Keratinocyte (primary cell): ENCODE results near the gene RGL3. TPM values are rescaled to one million over a fixed set of nuclear protein-coding genes. Genes with fewer than 3 reads are reported as not detected.

Source experiments
- DNase-seq: peaks from one replicate; pipeline ENCODE4 v3.0.0-alpha.2; 2011; ENCODE audit warnings: low read depth, missing footprints, low spot score
- FAIRE-seq: peaks from 2 replicates; lab custom pipeline; 2011; peaks lifted over from hg19 to GRCh38; lab: Jason Lieb, UNC
- H2AFZ ChIP-seq: 2 replicates; pipeline ENCODE4 v1.6.0; 2012; ENCODE audit warnings: low read length, control low read depth, inconsistent platforms; ENCODE audit not compliant: control insufficient read depth
- H3K27ac ChIP-seq: 2 replicates; pipeline ENCODE4 v1.5.1; 2011; ENCODE audit warnings: low read length; ENCODE audit not compliant: control insufficient read depth, insufficient read depth
- H3K27me3 ChIP-seq: 3 replicates; pipeline ENCODE4 v1.6.0; 2011; ENCODE audit warnings: low read length; ENCODE audit not compliant: control insufficient read depth, insufficient read depth; ENCODE audit errors: extremely low read depth
- H3K36me3 ChIP-seq, 2 experiments: 2 replicates in 1 of 2; 3 replicates in 1 of 2; pipeline ENCODE4 v1.5.1; 2011; ENCODE audit warnings: low read length in 2 of 2, mild to moderate bottlenecking in 1 of 2; ENCODE audit not compliant: control insufficient read depth in 2 of 2, insufficient read depth in 2 of 2; ENCODE audit errors: extremely low read depth in 1 of 2
- H3K4me1 ChIP-seq: 3 replicates; pipeline ENCODE4 v1.5.1; 2011; ENCODE audit warnings: low read length; ENCODE audit not compliant: control insufficient read depth, insufficient read depth; ENCODE audit errors: extremely low read depth
- H3K4me2 ChIP-seq: 3 replicates; pipeline ENCODE4 v1.6.0; 2011; ENCODE audit warnings: low read depth, low read length; ENCODE audit not compliant: control insufficient read depth, insufficient read depth; ENCODE audit errors: extremely low read depth
- H3K4me3 ChIP-seq, 3 experiments: fragments of 200-600 bp in 1 of 3; sonication (generic) in 1 of 3; 2 replicates in 2 of 3; 3 replicates in 1 of 3; pipeline ENCODE4 v1.5.1; 2011 to 2016; ENCODE audit warnings: low read length in 3 of 3, mild to moderate bottlenecking in 3 of 3, control low read depth in 2 of 3, inconsistent platforms in 1 of 3, low read depth in 1 of 3, mixed read lengths in 1 of 3, mixed run types in 1 of 3, moderate library complexity in 1 of 3; ENCODE audit not compliant: control insufficient read depth in 2 of 3, insufficient read depth in 2 of 3; ENCODE audit errors: extremely low read depth in 1 of 3
- H3K79me2 ChIP-seq: 2 replicates; pipeline ENCODE4 v1.6.0; 2012; ENCODE audit warnings: low read length; ENCODE audit not compliant: control insufficient read depth, insufficient read depth
- H3K9ac ChIP-seq: 3 replicates; pipeline ENCODE4 v1.6.0; 2011; ENCODE audit warnings: low read length; ENCODE audit not compliant: control insufficient read depth, insufficient read depth; ENCODE audit errors: extremely low read depth
- H3K9me1 ChIP-seq: 3 replicates; pipeline ENCODE4 v1.6.0; 2011; ENCODE audit warnings: low read length; ENCODE audit not compliant: control insufficient read depth, insufficient read depth; ENCODE audit errors: extremely low read depth
- H3K9me3 ChIP-seq: 2 replicates; pipeline ENCODE4 v1.5.1; 2012; ENCODE audit warnings: low read depth, low read length; ENCODE audit not compliant: control insufficient read depth
- H4K20me1 ChIP-seq: 3 replicates; pipeline ENCODE4 v1.6.0; 2011; ENCODE audit warnings: low read length; ENCODE audit not compliant: control insufficient read depth, insufficient read depth; ENCODE audit errors: extremely low read depth
- EZH2 ChIP-seq: IDR thresholded peaks from one replicate; pipeline ENCODE4 v1.6.1; 2012; ENCODE audit warnings: inconsistent platforms, mild to moderate bottlenecking, low read length, moderate library complexity
- dilution Hi-C: fragments of 300-500 bp; cut with MboI; formaldehyde crosslinking; loops from one replicate; pipeline ENCODE4 v1.7.0; 2020; ENCODE audit warnings: low sequenced_read_pairs; ENCODE audit not compliant: extremely low pct_ligation_motif_present
- polyA plus RNA-seq, 5 experiments: library from polyadenylated mRNA; depleted of rRNA in 3 of 5; stranded (reverse) in 3 of 5; stranded (forward) in 1 of 5; unstranded in 1 of 5; fragments of >200 nt; gene quantifications; 1 replicate in 1 of 5; 2 replicates in 3 of 5; 3 replicates in 1 of 5; pipeline versions ENCODE4 v1.2.1 to v1.2.3, GENCODE V29; 2011 to 2012; ENCODE audit warnings: missing spikeins in 2 of 5, low read depth in 1 of 5, low replicate concordance in 1 of 5
- TF ChIP-seq, protein P1 (sequence below), 3 experiments: IDR thresholded peaks in 1 of 3; conservative IDR thresholded peaks in 1 of 3; optimal IDR thresholded peaks in 1 of 3; 2 replicates in 2 of 3; 3 replicates in 1 of 3; pipeline versions ENCODE3 to v1.5.1; 2011; ENCODE audit warnings: low read length in 3 of 3, mild to moderate bottlenecking in 3 of 3, moderate library complexity in 2 of 3, control low read depth in 1 of 3, inconsistent platforms in 1 of 3; ENCODE audit not compliant: insufficient read depth in 2 of 3; ENCODE audit errors: extremely low read depth in 1 of 3

RGL3 gene
- polyA plus RNA-seq, 1 donor (not counting 4 experiments of a cell fraction or from before 2014, with no cell fraction given) = not detected

DNA sequence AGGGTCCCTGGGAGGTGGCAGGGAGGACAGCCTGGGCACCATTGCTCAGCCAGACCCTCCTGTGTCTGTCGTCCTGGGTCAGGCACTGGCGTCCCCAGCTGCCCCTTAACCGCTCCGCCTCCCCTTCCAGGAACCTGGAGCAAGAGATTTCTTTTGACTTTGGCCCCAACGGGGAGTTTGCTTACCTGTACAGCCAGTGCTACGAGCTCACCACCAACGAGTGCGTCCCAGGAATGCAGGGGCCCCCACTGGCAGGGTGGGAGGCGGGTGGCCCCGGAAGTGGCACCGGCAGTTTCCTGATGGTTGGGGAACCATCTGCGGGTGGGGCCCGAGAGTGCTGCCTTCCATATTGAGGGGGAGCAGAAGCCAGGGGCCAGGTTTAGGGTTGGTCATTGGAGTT is 29.3 kb upstream of the RGL3 start:
- no peak for DNase-seq
- H3K27me3 ChIP-seq = no peaks in the 10 kb centered on the region
- peaks cover 7% of the 10 kb centered on the region for H3K79me2 ChIP-seq
- no peak overlapping the region for H3K27ac ChIP-seq
- dilution Hi-C loops = no loop called here
- TF ChIP-seq, protein P1, sequence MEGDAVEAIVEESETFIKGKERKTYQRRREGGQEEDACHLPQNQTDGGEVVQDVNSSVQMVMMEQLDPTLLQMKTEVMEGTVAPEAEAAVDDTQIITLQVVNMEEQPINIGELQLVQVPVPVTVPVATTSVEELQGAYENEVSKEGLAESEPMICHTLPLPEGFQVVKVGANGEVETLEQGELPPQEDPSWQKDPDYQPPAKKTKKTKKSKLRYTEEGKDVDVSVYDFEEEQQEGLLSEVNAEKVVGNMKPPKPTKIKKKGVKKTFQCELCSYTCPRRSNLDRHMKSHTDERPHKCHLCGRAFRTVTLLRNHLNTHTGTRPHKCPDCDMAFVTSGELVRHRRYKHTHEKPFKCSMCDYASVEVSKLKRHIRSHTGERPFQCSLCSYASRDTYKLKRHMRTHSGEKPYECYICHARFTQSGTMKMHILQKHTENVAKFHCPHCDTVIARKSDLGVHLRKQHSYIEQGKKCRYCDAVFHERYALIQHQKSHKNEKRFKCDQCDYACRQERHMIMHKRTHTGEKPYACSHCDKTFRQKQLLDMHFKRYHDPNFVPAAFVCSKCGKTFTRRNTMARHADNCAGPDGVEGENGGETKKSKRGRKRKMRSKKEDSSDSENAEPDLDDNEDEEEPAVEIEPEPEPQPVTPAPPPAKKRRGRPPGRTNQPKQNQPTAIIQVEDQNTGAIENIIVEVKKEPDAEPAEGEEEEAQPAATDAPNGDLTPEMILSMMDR (optimal IDR thresholded peaks at IDR 0.05 in 1 of 3, IDR thresholded peaks at IDR 0.05 in 1 of 3, conservative IDR thresholded peaks at IDR 0.05 in 1 of 3; ENCODE audit: extremely low read depth in 1 of 3, insufficient read depth in 2 of 3, low read length in 3 of 3) = no peak
- no peak for TF ChIP-seq EZH2
- peaks cover 21 to 30% of the 10 kb centered on the region in 2 experiments for H3K36me3 ChIP-seq
- H3K4me2 ChIP-seq = no peak overlapping the region
- no peak overlapping the region for H3K4me3 ChIP-seq
- no peak overlapping the region for H3K9ac ChIP-seq
- no peaks in the 10 kb centered on the region for H3K9me1 ChIP-seq
- no peaks in the 10 kb centered on the region for H3K9me3 ChIP-seq
- H4K20me1 ChIP-seq = no peaks in the 10 kb centered on the region
- H3K4me1 ChIP-seq = peaks cover 11% of the 10 kb centered on the region
- no peak overlapping the region for H2AFZ ChIP-seq
- no peak for FAIRE-seq

DNA sequence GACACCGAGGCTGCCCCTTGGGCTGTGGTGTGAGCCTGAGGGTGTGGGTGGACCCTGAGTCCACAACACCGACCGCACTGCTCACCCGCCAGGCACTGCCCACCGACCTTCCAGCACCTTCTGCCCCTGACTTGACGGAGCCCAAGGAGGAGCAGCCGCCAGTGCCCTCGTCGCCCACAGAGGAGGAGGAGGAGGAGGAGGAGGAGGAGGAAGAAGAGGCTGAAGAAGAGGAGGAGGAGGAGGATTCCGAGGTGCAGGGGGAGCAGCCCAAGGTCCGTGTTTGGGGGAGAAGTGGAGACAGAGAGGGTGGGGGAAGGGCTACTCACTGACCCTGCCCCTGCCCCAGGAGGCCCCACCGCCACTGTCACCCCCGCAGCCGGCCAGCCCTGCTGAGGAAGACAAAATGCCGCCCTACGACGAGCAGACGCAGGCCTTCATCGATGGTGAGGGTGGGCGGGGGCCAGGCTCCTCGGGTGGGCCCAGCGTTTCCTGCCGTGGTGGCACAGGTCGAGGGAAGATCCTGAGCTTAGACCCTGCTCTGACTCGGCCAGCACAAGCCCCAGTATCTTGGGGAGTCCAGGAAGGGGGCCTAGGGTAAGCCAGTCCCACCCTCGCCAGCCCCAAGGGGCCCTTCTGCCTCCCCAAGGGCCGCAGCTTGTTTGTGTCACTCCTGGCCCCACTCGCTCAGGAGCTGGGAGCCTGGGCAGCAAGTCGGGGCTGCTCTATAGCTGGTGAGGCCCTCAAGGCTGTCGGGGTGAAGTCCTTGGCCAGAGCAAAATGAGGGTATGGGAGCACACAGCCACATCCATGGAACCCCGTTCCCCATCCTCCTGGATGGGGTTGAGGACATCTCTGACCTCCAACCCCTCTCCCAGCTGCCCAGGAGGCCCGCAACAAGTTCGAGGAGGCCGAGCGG is 28.5 kb upstream of the RGL3 start:
- Histone ChIP-seq H3K79me2 (peaks cover 7% of the 10 kb centered on the region), H3K9me3 (no peaks in the 10 kb centered on the region), H3K4me2 (no peak overlapping the region), H4K20me1 (no peaks in the 10 kb centered on the region), H3K27ac (no peak overlapping the region), H3K36me3 (peaks cover 21 to 30% of the 10 kb centered on the region in 2 experiments), H3K27me3 (no peaks in the 10 kb centered on the region), H3K4me1 (peaks cover 11% of the 10 kb centered on the region), H2AFZ (no peak overlapping the region), H3K9ac (no peak overlapping the region), H3K9me1 (no peaks in the 10 kb centered on the region), H3K4me3 (no peak overlapping the region)
- TF ChIP-seq, protein P1 (optimal IDR thresholded peaks at IDR 0.05 in 1 of 3, IDR thresholded peaks at IDR 0.05 in 1 of 3, conservative IDR thresholded peaks at IDR 0.05 in 1 of 3; ENCODE audit: extremely low read depth in 1 of 3, insufficient read depth in 2 of 3, low read length in 3 of 3) = no peak
- no peak for TF ChIP-seq EZH2
- DNase-seq (no peak), FAIRE-seq (no peak)
- dilution Hi-C loops = no loop called here
